ENCODE data around the gene PNMT. TPM values are rescaled to one million over a fixed set of nuclear protein-coding genes. Genes with fewer than 3 reads are reported as not detected.
A peak's percentile ranks its signal among the peaks of the same experiment; 100 is the strongest.

PNMT gene
- total and polyA plus RNA-seq, 2 of the 13 experiments (the other 11 are each of a cell fraction or from before 2014, with no cell fraction given), result 0.25 TPM; not detected in 1

GRCh38 chr17:39687101-39687545 is 18.9 kb downstream of the PNMT start (continued):
- TF ChIP-seq ZNF512B (CRISPR knock-in tag; IDR thresholded peaks at IDR 0.05; ENCODE audit: borderline replicate concordance) (no peak), ZNF562 (CRISPR knock-in tag; IDR thresholded peaks at IDR 0.05; ENCODE audit: borderline replicate concordance) (no peak), ZHX1 (CRISPR knock-in tag; IDR thresholded peaks at IDR 0.05; ENCODE audit: low read depth) (0 out of 2 replicates have a peak, but pooled peaks have one; percentile 8), NRL (CRISPR knock-in tag; IDR thresholded peaks at IDR 0.05; ENCODE audit: borderline replicate concordance) (no peak), SNRNP70 (IDR thresholded peaks at IDR 0.05; ENCODE audit: low read depth, low read length) (no peak), TRIM22 (IDR thresholded peaks at IDR 0.05) (no peak), NFIC (IDR thresholded peaks at IDR 0.05; ENCODE audit: low read length) (peak; percentile 77; the same call in 1 of the 2 replicates), ZNF503 (CRISPR knock-in tag; IDR thresholded peaks at IDR 0.05) (no peak; the same call in 1 of the 2 replicates), TERF1 (CRISPR knock-in tag; IDR thresholded peaks at IDR 0.05) (no peak), THAP9 (CRISPR knock-in tag; IDR thresholded peaks at IDR 0.05; ENCODE audit: borderline replicate concordance) (no peak), CC2D1A (CRISPR knock-in tag; IDR thresholded peaks at IDR 0.05) (no peak), DMAP1 (CRISPR knock-in tag; IDR thresholded peaks at IDR 0.05) (no peak), ZNF891 (CRISPR knock-in tag; IDR thresholded peaks at IDR 0.05) (no peak), MBD4 (IDR thresholded peaks at IDR 0.05; ENCODE audit: borderline replicate concordance, low read length) (no peak), HIVEP1 (CRISPR knock-in tag; IDR thresholded peaks at IDR 0.05) (no peak)
